Measurements from ENCODE around the gene CAMK1G. TPM values are rescaled to one million over a fixed set of nuclear protein-coding genes. Genes with fewer than 3 reads are reported as not detected.

The CAMK1G gene
- total and polyA plus RNA-seq, 4 donors = 0.63 to 0.72 TPM; not detected in 2

- Histone ChIP-seq H3K4me3 (ENCODE audit: low read length in 2 of 2) (no peak overlapping the region), H3K9me3 (ENCODE audit: control insufficient read depth, low read length) (no peaks in the 10 kb centered on the region), H3K4me1 (ENCODE audit: control insufficient read depth in 1 of 2, insufficient read depth in 2 of 2, low read length in 2 of 2) (no peaks in the 10 kb centered on the region), H3K36me3 (ENCODE audit: control insufficient read depth in 1 of 2, insufficient read depth in 2 of 2, low read length in 1 of 2) (no peaks in the 10 kb centered on the region), H3K27ac (ENCODE audit: low read depth in 1 of 2, low read length in 2 of 2) (no peak overlapping the region), H3K27me3 (ENCODE audit: control insufficient read depth in 1 of 2, insufficient read depth in 2 of 2, low read length in 1 of 2) (no peaks in the 10 kb centered on the region)
- ATAC-seq (ENCODE audit: low FRiP score) (peak; percentile 87), DNase-seq (peak; percentile 85 to 91)
- intact Hi-C loops (cut with DNase I) = loop anchor here (1.0 to 5.0 kb wide), 4 partner anchors 50 to 171 kb away; no protein-coding TSS in a partner anchor
- 21 to 23% methylated on average over 12 of the region's 12 CpGs for WGBS, 2 donors
These were observed 6.9 kb upstream of the CAMK1G start for GRCh38 chr1:209576392-209577197.

DNA sequence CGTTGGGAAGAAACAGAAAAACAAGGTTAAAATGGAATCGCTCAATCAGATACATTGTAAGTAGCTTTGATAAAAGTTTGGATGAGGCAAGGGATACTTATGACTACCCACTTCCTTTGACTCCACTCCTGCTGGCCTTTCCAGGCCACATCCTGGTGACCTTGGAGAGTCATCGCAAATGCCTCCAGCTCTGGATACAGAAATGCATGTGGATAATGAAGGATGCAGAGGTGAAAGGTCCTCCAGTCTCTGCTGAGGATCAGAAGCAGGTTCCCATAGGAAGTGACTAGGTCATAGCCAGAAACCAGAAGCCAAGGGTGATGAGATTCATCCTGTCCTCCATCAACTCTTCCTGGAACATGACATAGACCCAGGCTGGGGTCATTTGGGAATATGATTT lies 6.2 kb upstream of the CAMK1G start:
- 91 to 92% methylated on average over 3 of the region's 3 CpGs for WGBS, 2 donors
- Histone ChIP-seq H3K36me3 (ENCODE audit: control insufficient read depth in 1 of 2, insufficient read depth in 2 of 2, low read length in 1 of 2) (no peaks in the 10 kb centered on the region), H3K27ac (ENCODE audit: low read depth in 1 of 2, low read length in 2 of 2) (no peak overlapping the region), H3K27me3 (ENCODE audit: control insufficient read depth in 1 of 2, insufficient read depth in 2 of 2, low read length in 1 of 2) (no peaks in the 10 kb centered on the region), H3K9me3 (ENCODE audit: control insufficient read depth, low read length) (no peaks in the 10 kb centered on the region), H3K4me1 (ENCODE audit: control insufficient read depth in 1 of 2, insufficient read depth in 2 of 2, low read length in 2 of 2) (no peaks in the 10 kb centered on the region), H3K4me3 (ENCODE audit: low read length in 2 of 2) (no peak overlapping the region)
- intact Hi-C loops (cut with DNase I) = loop anchor here (2.0 to 5.0 kb wide), 3 partner anchors 49 to 170 kb away; no protein-coding TSS in a partner anchor
- ATAC-seq (ENCODE audit: low FRiP score) (no peak), DNase-seq (no peak)

GRCh38 chr1:209580577-209580976 lies 2.9 kb upstream of the CAMK1G start:
- no peak for DNase-seq
- H3K4me3 ChIP-seq (ENCODE audit: low read length in 2 of 2) = no peak overlapping the region
- no peaks in the 10 kb centered on the region for H3K4me1 ChIP-seq (ENCODE audit: control insufficient read depth in 1 of 2, insufficient read depth in 2 of 2, low read length in 2 of 2)
- no peaks in the 10 kb centered on the region for H3K9me3 ChIP-seq (ENCODE audit: control insufficient read depth, low read length)
- no peak for ATAC-seq (ENCODE audit: low FRiP score)
- H3K27me3 ChIP-seq (ENCODE audit: control insufficient read depth in 1 of 2, insufficient read depth in 2 of 2, low read length in 1 of 2) = peaks cover 0 to 4% of the 10 kb centered on the region in 2 donors
- WGBS, 2 donors = 42 to 90% methylated on average over 2 of the region's 2 CpGs
- intact Hi-C loops (cut with DNase I) = no loop called here
- no peak overlapping the region for H3K27ac ChIP-seq (ENCODE audit: low read depth in 1 of 2, low read length in 2 of 2)
- H3K36me3 ChIP-seq (ENCODE audit: control insufficient read depth in 1 of 2, insufficient read depth in 2 of 2, low read length in 1 of 2) = no peaks in the 10 kb centered on the region

- peaks cover 0 to 4% of the 10 kb centered on the region in 2 donors for H3K27me3 ChIP-seq (ENCODE audit: control insufficient read depth in 1 of 2, insufficient read depth in 2 of 2, low read length in 1 of 2)
- H3K9me3 ChIP-seq (ENCODE audit: control insufficient read depth, low read length) = no peaks in the 10 kb centered on the region
- H3K4me3 ChIP-seq (ENCODE audit: low read length in 2 of 2) = no peak overlapping the region
- DNase-seq (no peak), ATAC-seq (ENCODE audit: low FRiP score) (no peak)
- WGBS, 2 donors = 25% methylated on average over 13 of the region's 13 CpGs
- no peaks in the 10 kb centered on the region for H3K36me3 ChIP-seq (ENCODE audit: control insufficient read depth in 1 of 2, insufficient read depth in 2 of 2, low read length in 1 of 2)
- no peaks in the 10 kb centered on the region for H3K4me1 ChIP-seq (ENCODE audit: control insufficient read depth in 1 of 2, insufficient read depth in 2 of 2, low read length in 2 of 2)
- intact Hi-C loops (cut with DNase I) = no loop called here
- H3K27ac ChIP-seq (ENCODE audit: low read depth in 1 of 2, low read length in 2 of 2) = no peak overlapping the region
These were observed 738 bp downstream of the CAMK1G start for GRCh38 chr1:209584231-209584672.

DNA sequence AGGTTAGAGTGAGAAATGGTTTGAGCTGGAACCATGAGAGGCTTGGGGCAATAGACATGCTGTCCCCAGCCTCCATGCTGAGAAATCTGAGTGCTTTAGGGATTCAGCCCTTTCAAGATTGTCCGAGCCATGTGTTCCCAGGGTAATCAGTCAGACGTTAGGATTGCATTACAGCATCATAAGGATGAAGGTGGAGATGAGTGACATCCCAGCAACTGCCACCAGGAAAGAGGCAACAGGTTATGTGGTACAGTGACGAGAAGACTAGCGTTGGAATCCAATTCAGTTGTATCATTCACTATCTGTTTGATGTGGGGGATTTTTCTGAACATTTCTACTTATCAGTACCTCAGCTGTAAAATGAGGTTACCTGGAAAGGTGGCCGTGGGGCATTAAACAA lies 1.7 kb downstream of the CAMK1G start:
- 47 to 51% methylated on average over 5 of the region's 5 CpGs for WGBS, 2 donors
- no peak for DNase-seq
- ATAC-seq (ENCODE audit: low FRiP score) = no peak
- Histone ChIP-seq H3K27me3 (ENCODE audit: control insufficient read depth in 1 of 2, insufficient read depth in 2 of 2, low read length in 1 of 2) (peaks cover 0 to 4% of the 10 kb centered on the region in 2 donors), H3K4me1 (ENCODE audit: control insufficient read depth in 1 of 2, insufficient read depth in 2 of 2, low read length in 2 of 2) (no peaks in the 10 kb centered on the region), H3K36me3 (ENCODE audit: control insufficient read depth in 1 of 2, insufficient read depth in 2 of 2, low read length in 1 of 2) (no peaks in the 10 kb centered on the region), H3K4me3 (ENCODE audit: low read length in 2 of 2) (no peak overlapping the region), H3K27ac (ENCODE audit: low read depth in 1 of 2, low read length in 2 of 2) (no peak overlapping the region), H3K9me3 (ENCODE audit: control insufficient read depth, low read length) (no peaks in the 10 kb centered on the region)
- intact Hi-C loops (cut with DNase I) = no loop called here

- DNase-seq (peak; percentile 62 to 78), ATAC-seq (ENCODE audit: low FRiP score) (peak; percentile 13)
- H3K4me3 ChIP-seq (ENCODE audit: low read length in 2 of 2) = no peak overlapping the region
- no peaks in the 10 kb centered on the region for H3K36me3 ChIP-seq (ENCODE audit: control insufficient read depth in 1 of 2, insufficient read depth in 2 of 2, low read length in 1 of 2)
- 1% methylated on average over 23 of the region's 23 CpGs for WGBS, 2 donors
- peaks cover 0 to 4% of the 10 kb centered on the region in 2 donors for H3K27me3 ChIP-seq (ENCODE audit: control insufficient read depth in 1 of 2, insufficient read depth in 2 of 2, low read length in 1 of 2)
- H3K4me1 ChIP-seq (ENCODE audit: control insufficient read depth in 1 of 2, insufficient read depth in 2 of 2, low read length in 2 of 2) = no peaks in the 10 kb centered on the region
- H3K9me3 ChIP-seq (ENCODE audit: control insufficient read depth, low read length) = no peaks in the 10 kb centered on the region
- intact Hi-C loops (cut with DNase I) = no loop called here
- H3K27ac ChIP-seq (ENCODE audit: low read depth in 1 of 2, low read length in 2 of 2) = no peak overlapping the region
These were observed 2.2 kb downstream of the CAMK1G start for GRCh38 chr1:209585672-209586071.

DNA sequence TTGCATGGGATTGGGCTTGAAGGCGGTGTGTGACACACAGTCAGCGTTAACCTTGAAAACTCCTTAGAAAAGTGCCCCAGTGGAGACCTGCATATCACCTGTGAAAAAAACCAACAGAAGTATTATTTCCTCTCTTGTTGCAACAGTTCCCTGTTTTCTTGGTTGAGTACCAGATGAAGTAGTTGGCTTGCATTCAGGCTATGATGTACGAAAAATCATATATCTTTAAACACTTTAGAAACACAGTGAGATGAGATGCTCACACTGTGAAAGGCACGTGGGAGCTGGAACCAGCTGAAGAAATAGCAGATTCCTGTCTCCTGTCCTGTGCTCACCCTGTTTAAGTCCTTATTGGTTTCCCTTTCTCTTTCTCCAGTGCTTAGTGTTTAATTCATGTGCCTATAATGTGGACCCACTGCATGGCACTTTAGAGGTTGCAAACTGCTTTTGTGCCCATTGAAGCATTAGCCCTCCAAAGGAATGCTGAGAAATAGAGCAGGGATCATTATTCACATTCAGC lies 2.8 kb downstream of the CAMK1G start:
- no peaks in the 10 kb centered on the region for H3K36me3 ChIP-seq (ENCODE audit: control insufficient read depth in 1 of 2, insufficient read depth in 2 of 2, low read length in 1 of 2)
- ATAC-seq (ENCODE audit: low FRiP score) (no peak), DNase-seq (no peak)
- intact Hi-C loops (cut with DNase I) = no loop called here
- peaks cover 0 to 4% of the 10 kb centered on the region in 2 donors for H3K27me3 ChIP-seq (ENCODE audit: control insufficient read depth in 1 of 2, insufficient read depth in 2 of 2, low read length in 1 of 2)
- no peaks in the 10 kb centered on the region for H3K9me3 ChIP-seq (ENCODE audit: control insufficient read depth, low read length)
- 67 to 70% methylated on average over 4 of the region's 4 CpGs for WGBS, 2 donors
- H3K27ac ChIP-seq (ENCODE audit: low read depth in 1 of 2, low read length in 2 of 2) = no peak overlapping the region
- H3K4me3 ChIP-seq (ENCODE audit: low read length in 2 of 2) = no peak overlapping the region
- no peaks in the 10 kb centered on the region for H3K4me1 ChIP-seq (ENCODE audit: control insufficient read depth in 1 of 2, insufficient read depth in 2 of 2, low read length in 2 of 2)

DNA sequence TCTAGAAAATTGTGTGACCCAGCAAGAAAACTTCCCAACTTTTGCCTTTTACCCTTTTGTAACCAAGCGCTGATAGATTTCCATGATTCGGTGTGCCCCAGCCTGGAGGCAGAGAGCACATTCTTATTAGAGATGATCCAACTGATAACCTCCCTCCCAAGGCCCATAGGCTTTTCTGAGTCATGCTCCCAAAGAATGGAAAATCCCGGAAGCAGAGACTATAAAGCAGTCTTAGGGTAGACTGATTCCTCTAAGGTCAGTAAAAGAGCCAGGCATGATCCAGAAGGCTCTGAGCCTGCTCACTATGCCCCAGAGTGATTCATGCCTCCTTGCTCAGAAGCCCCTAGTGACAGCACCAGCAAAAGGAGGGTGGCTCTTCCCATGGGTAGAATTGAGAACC lies 4.3 kb downstream of the CAMK1G start:
- Histone ChIP-seq H3K27me3 (ENCODE audit: control insufficient read depth in 1 of 2, insufficient read depth in 2 of 2, low read length in 1 of 2) (peaks cover 0 to 4% of the 10 kb centered on the region in 2 donors), H3K4me1 (ENCODE audit: control insufficient read depth in 1 of 2, insufficient read depth in 2 of 2, low read length in 2 of 2) (no peaks in the 10 kb centered on the region), H3K36me3 (ENCODE audit: control insufficient read depth in 1 of 2, insufficient read depth in 2 of 2, low read length in 1 of 2) (no peaks in the 10 kb centered on the region), H3K4me3 (ENCODE audit: low read length in 2 of 2) (no peak overlapping the region), H3K9me3 (ENCODE audit: control insufficient read depth, low read length) (no peaks in the 10 kb centered on the region), H3K27ac (ENCODE audit: low read depth in 1 of 2, low read length in 2 of 2) (no peak overlapping the region)
- intact Hi-C loops (cut with DNase I) = no loop called here
- no peak for ATAC-seq (ENCODE audit: low FRiP score)
- 86 to 89% methylated on average over 3 of the region's 3 CpGs for WGBS, 2 donors
- no peak for DNase-seq

DNA sequence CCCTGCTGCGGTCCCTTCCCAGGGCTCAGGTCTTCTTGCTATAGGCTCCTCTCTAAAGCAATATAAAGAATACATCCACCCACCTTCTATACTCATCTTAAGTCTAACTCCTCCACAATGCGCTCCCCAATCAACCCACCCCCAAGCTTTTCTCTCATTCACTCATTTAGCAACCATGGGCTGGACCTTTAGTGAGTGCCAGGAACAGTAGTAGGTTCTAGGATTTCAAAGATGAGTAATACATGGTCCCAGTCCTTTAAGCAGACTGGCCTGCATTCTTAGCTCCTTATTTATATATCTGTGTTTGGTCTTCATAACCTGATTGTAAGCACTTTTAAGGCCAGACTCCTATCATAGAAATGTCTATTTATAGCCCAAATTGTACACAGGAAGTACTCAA lies 5.9 kb downstream of the CAMK1G start:
- no peaks in the 10 kb centered on the region for H3K36me3 ChIP-seq (ENCODE audit: control insufficient read depth in 1 of 2, insufficient read depth in 2 of 2, low read length in 1 of 2)
- H3K4me3 ChIP-seq (ENCODE audit: low read length in 2 of 2) = no peak overlapping the region
- intact Hi-C loops (cut with DNase I) = no loop called here
- no peaks in the 10 kb centered on the region for H3K27me3 ChIP-seq (ENCODE audit: control insufficient read depth in 1 of 2, insufficient read depth in 2 of 2, low read length in 1 of 2)
- DNase-seq (no peak), ATAC-seq (ENCODE audit: low FRiP score) (no peak)
- H3K4me1 ChIP-seq (ENCODE audit: control insufficient read depth in 1 of 2, insufficient read depth in 2 of 2, low read length in 2 of 2) = no peaks in the 10 kb centered on the region
- H3K9me3 ChIP-seq (ENCODE audit: control insufficient read depth, low read length) = no peaks in the 10 kb centered on the region
- no peak overlapping the region for H3K27ac ChIP-seq (ENCODE audit: low read depth in 1 of 2, low read length in 2 of 2)
- WGBS, 2 donors = 97 to 98% methylated on average over 2 of the region's 2 CpGs
